GM23338 (cell line): ENCODE measurements around the gene NCAPD2. TPM values are rescaled to one million over a fixed set of nuclear protein-coding genes. Genes with fewer than 3 reads are reported as not detected.
"Not testable (repeated sequence)": the region's sequence is repeated elsewhere in the genome, so short reads cannot be mapped to it uniquely, and the experiment has no call there.

ENCODE experiments used
- ATAC-seq: fragments of 200-7000 bp; cut with Tn5 transposase; 3 replicates; pipeline ENCODE4 v1.9.1; 2020
- DNase-seq: peaks from one replicate; pipeline ENCODE4 v3.0.0-alpha.2; 2015; ENCODE audit warnings: low spot score
- H2AFZ ChIP-seq: fragments of 200-600 bp; sonication (generic); 2 replicates; pipeline ENCODE4 v1.8.0; 2016; ENCODE audit warnings: antibody characterized with exemption, mild to moderate bottlenecking, moderate library complexity
- H3F3A ChIP-seq: fragments of 200-600 bp; sonication (generic); replicated peaks from 2 replicates; pipeline ENCODE4 v1.8.0; 2017; ENCODE audit warnings: antibody characterized with exemption, mixed run types, low read depth
- H3K27ac ChIP-seq: fragments of 200-600 bp; sonication (generic); 2 replicates; pipeline ENCODE4 v1.6.1; 2016; ENCODE audit warnings: low read depth
- H3K27me3 ChIP-seq: fragments of 200-600 bp; sonication (generic); 2 replicates; pipeline ENCODE4 v1.8.0; 2016; ENCODE audit warnings: mild to moderate bottlenecking, mixed run types, moderate library complexity; ENCODE audit not compliant: insufficient read depth
- H3K36me3 ChIP-seq: fragments of 200-600 bp; sonication (generic); 2 replicates; pipeline ENCODE4 v1.8.0; 2016; ENCODE audit warnings: mild to moderate bottlenecking; ENCODE audit not compliant: insufficient read depth
- H3K4me1 ChIP-seq: fragments of 200-600 bp; sonication (generic); 2 replicates; pipeline ENCODE4 v1.8.0; 2016; ENCODE audit warnings: mild to moderate bottlenecking, moderate library complexity; ENCODE audit not compliant: insufficient read depth
- H3K4me2 ChIP-seq: fragments of 200-600 bp; sonication (generic); 2 replicates; pipeline ENCODE4 v1.7.1; 2017; ENCODE audit warnings: mixed run types
- H3K4me3 ChIP-seq: fragments of 200-600 bp; sonication (generic); 2 replicates; pipeline ENCODE4 v1.6.1; 2016; ENCODE audit warnings: mixed run types
- H3K79me2 ChIP-seq: fragments of 200-600 bp; sonication (generic); replicated peaks from 2 replicates; pipeline ENCODE4 v1.8.0; 2017; ENCODE audit warnings: mild to moderate bottlenecking; ENCODE audit not compliant: insufficient read depth
- H3K9me2 ChIP-seq: fragments of 200-600 bp; sonication (generic); 2 replicates; pipeline ENCODE4 v1.8.0; 2017; ENCODE audit not compliant: insufficient read depth
- H4K20me1 ChIP-seq: fragments of 200-600 bp; sonication (generic); replicated peaks from 2 replicates; pipeline ENCODE4 v1.8.0; 2017; ENCODE audit warnings: mild to moderate bottlenecking; ENCODE audit not compliant: insufficient read depth
- H3K27ac Mint-ChIP-seq: 2 replicates; pipeline ENCODE4 v1.8.0; 2020; ENCODE audit warnings: inconsistent platforms, mild to moderate bottlenecking, moderate library complexity, mixed read lengths
- H3K27me3 Mint-ChIP-seq: 3 replicates; pipeline ENCODE4 v1.8.0; 2022; ENCODE audit warnings: low read depth, mild to moderate bottlenecking, moderate library complexity, mixed read lengths, inconsistent platforms; ENCODE audit not compliant: insufficient read depth, poor library complexity
- H3K36me3 Mint-ChIP-seq: 3 replicates; pipeline ENCODE4 v1.8.0; 2021; ENCODE audit warnings: low read depth, mild to moderate bottlenecking, inconsistent platforms, moderate library complexity, mixed read lengths
- H3K4me1 Mint-ChIP-seq: 3 replicates; pipeline ENCODE4 v1.8.0; 2020; ENCODE audit warnings: mild to moderate bottlenecking, inconsistent platforms, mixed read lengths
- H3K4me3 Mint-ChIP-seq: 3 replicates; pipeline ENCODE4 v1.8.0; 2021; ENCODE audit warnings: moderate library complexity, mild to moderate bottlenecking, inconsistent platforms, mixed read lengths
- H3K9me3 Mint-ChIP-seq: 3 replicates; pipeline ENCODE4 v1.8.0; 2020; ENCODE audit warnings: moderate library complexity, mild to moderate bottlenecking, inconsistent platforms, mixed read lengths
- CREB1 ChIP-seq: fragments of 250-450 bp; sonication (Bioruptor Pico); IDR thresholded peaks from 2 replicates; pipeline ENCODE4 v1.5.0; 2020; ENCODE audit warnings: low read depth, mild to moderate bottlenecking, moderate library complexity
- CTCF ChIP-seq, 2 experiments: fragments of 200-600 bp in 1 of 2; sonication (generic) in 1 of 2; conservative IDR thresholded peaks; 2 replicates each; pipeline versions ENCODE4 v1.5.1 to v1.6.1; 2016 to 2017; ENCODE audit warnings: antibody characterized with exemption in 2 of 2, low read depth in 2 of 2, mild to moderate bottlenecking in 2 of 2, moderate library complexity in 1 of 2
- ETS1 ChIP-seq: IDR thresholded peaks from 2 replicates; pipeline ENCODE4 v1.6.1; 2016; ENCODE audit warnings: antibody characterized with exemption
- EZH2 ChIP-seq: fragments of 200-600 bp; sonication (generic); IDR thresholded peaks from one replicate; pipeline ENCODE4 v1.8.0; 2017; ENCODE audit warnings: antibody characterized with exemption, mild to moderate bottlenecking, low read depth; ENCODE audit not compliant: unreplicated experiment
- EZH2phosphoT487 ChIP-seq: fragments of 200-600 bp; sonication (generic); IDR thresholded peaks from one replicate; pipeline ENCODE4 v1.8.1; 2018; ENCODE audit warnings: antibody characterized with exemption; ENCODE audit not compliant: unreplicated experiment
- JUNB ChIP-seq: IDR thresholded peaks from one replicate; pipeline ENCODE4 v1.6.1; 2016; ENCODE audit warnings: antibody characterized with exemption; ENCODE audit not compliant: unreplicated experiment
- NANOG ChIP-seq: IDR thresholded peaks from 2 replicates; pipeline ENCODE4 v1.6.1; 2016; ENCODE audit warnings: antibody characterized with exemption, borderline replicate concordance
- POLR2AphosphoS5 ChIP-seq: IDR thresholded peaks from 2 replicates; pipeline ENCODE4 v1.6.1; 2016; ENCODE audit warnings: antibody characterized with exemption, low read depth
- ZNF114 ChIP-seq: fragments of 250-450 bp; sonication (Bioruptor Pico); IDR thresholded peaks from 2 replicates; pipeline ENCODE4 v1.5.0; 2020; ENCODE audit warnings: mild to moderate bottlenecking, moderate library complexity
- ZNF331 ChIP-seq: fragments of 250-450 bp; sonication (Bioruptor Pico); IDR thresholded peaks from 2 replicates; pipeline ENCODE4 v1.5.0; 2020; ENCODE audit warnings: low read depth, mild to moderate bottlenecking, moderate library complexity
- polyA plus RNA-seq: library from polyadenylated mRNA; unstranded; fragments of >200 nt; fragmentation: Nextera tagmentation; extraction: Ambion mirVana; gene quantifications from 2 replicates; pipeline ENCODE4 v1.2.1, GENCODE V29; 2016
- total RNA-seq: library from RNA; depleted of rRNA; stranded (reverse); fragments of >200 nt; shearing (Covaris generic); gene quantifications from 2 replicates; pipeline ENCODE4 v1.2.3, GENCODE V29; 2014

Gene NCAPD2
- total and polyA plus RNA-seq, 2 experiments from 2014 or later, result 34.2 to 217 TPM

GRCh38 chr12:6494968-6495367 is 1.1 kb downstream of the NCAPD2 start:
- no peaks in the 10 kb centered on the region for H3K27me3 ChIP-seq
- peaks cover 30% of the 10 kb centered on the region for H3K36me3 ChIP-seq
- Mint-ChIP-seq H3K27ac (no peak overlapping the region), H3K4me3 (peak overlapping the region; percentile 97), H3K9me3 (no peaks in the 10 kb centered on the region), H3K36me3 (peaks cover 57% of the 10 kb centered on the region), H3K4me1 (peaks cover 13% of the 10 kb centered on the region; the same call in 2 of the 3 replicates), H3K27me3 (no peaks in the 10 kb centered on the region)
- H3K27ac ChIP-seq, result no peak overlapping the region
- H3K4me2 ChIP-seq, result peak overlapping the region; percentile 81
- peaks cover 14% of the 10 kb centered on the region for H4K20me1 ChIP-seq
- ATAC-seq (no peak), DNase-seq (no peak)
- H3K4me3 ChIP-seq, result peak overlapping the region; percentile 70
- H2AFZ ChIP-seq, result no peak overlapping the region
- peaks cover 66% of the 10 kb centered on the region for H3K79me2 ChIP-seq
- H3K9me2 ChIP-seq, result no peaks in the 10 kb centered on the region
- H3K4me1 ChIP-seq, result peaks cover 27% of the 10 kb centered on the region
- peaks cover 8% of the 10 kb centered on the region; the same call in 1 of the 2 replicates for H3F3A ChIP-seq
- TF ChIP-seq POLR2AphosphoS5, result no peak
- no peak for TF ChIP-seq EZH2
- TF ChIP-seq CTCF (conservative IDR thresholded peaks at IDR 0.05; ENCODE audit: low read depth in 2 of 2), result no peak
- no peak for TF ChIP-seq EZH2phosphoT487
- TF ChIP-seq NANOG, result no peak
- no peak for TF ChIP-seq JUNB
- TF ChIP-seq ETS1, result no peak

GRCh38 chr12:6497291-6497690 is 3.4 kb downstream of the NCAPD2 start:
- H3K27me3 Mint-ChIP-seq, H3K27me3 ChIP-seq, H3K4me3 Mint-ChIP-seq, H2AFZ ChIP-seq, H3F3A ChIP-seq, H3K27ac ChIP-seq, H3K9me3 Mint-ChIP-seq, H3K9me2 ChIP-seq, ATAC-seq, DNase-seq, H3K4me3 ChIP-seq, H3K4me2 ChIP-seq: not testable (repeated sequence)
- peaks cover 49% of the 10 kb centered on the region for H3K36me3 Mint-ChIP-seq
- peaks cover 10% of the 10 kb centered on the region; the same call in 2 of the 3 replicates for H3K4me1 Mint-ChIP-seq
- H3K27ac Mint-ChIP-seq, result peak overlapping the region; percentile 74; the same call in 1 of the 2 replicates
- Histone ChIP-seq H3K36me3 (peaks cover 33% of the 10 kb centered on the region), H3K79me2 (peaks cover 76% of the 10 kb centered on the region), H4K20me1 (peaks cover 14% of the 10 kb centered on the region; the same call in 1 of the 2 replicates), H3K4me1 (peaks cover 19% of the 10 kb centered on the region)

- no peak overlapping the region for H3K27ac ChIP-seq
- Mint-ChIP-seq H3K9me3 (no peaks in the 10 kb centered on the region), H3K4me3 (no peak overlapping the region), H3K4me1 (peaks cover 3% of the 10 kb centered on the region; the same call in 2 of the 3 replicates), H3K27ac (no peak overlapping the region), H3K36me3 (peaks cover 45% of the 10 kb centered on the region), H3K27me3 (no peaks in the 10 kb centered on the region)
- H3K27me3 ChIP-seq, result no peaks in the 10 kb centered on the region
- DNase-seq (no peak), ATAC-seq (no peak)
- H2AFZ ChIP-seq, result no peak overlapping the region
- H3K4me3 ChIP-seq, result no peak overlapping the region
- no peak overlapping the region for H3K4me2 ChIP-seq
- H3F3A ChIP-seq, result no peaks in the 10 kb centered on the region
- H4K20me1 ChIP-seq, result peaks cover 19% of the 10 kb centered on the region
- peaks cover 85% of the 10 kb centered on the region for H3K79me2 ChIP-seq
- peaks cover 34% of the 10 kb centered on the region for H3K36me3 ChIP-seq
- no peaks in the 10 kb centered on the region for H3K9me2 ChIP-seq
- peaks cover 6% of the 10 kb centered on the region for H3K4me1 ChIP-seq
- TF ChIP-seq POLR2AphosphoS5 (no peak), ZNF114 (CRISPR knock-in tag) (no peak), ZNF331 (CRISPR knock-in tag) (no peak), ETS1 (no peak), CREB1 (CRISPR knock-in tag) (no peak)
Observed at GRCh38 chr12:6500466-6500865, 6.6 kb downstream of the NCAPD2 start.
